Stimulated activated CD4-positive, alpha-beta T cell treated with anti-CD3 and anti-CD28 coated beads, Interleukin-15, amount 100 ng/mL, for 1 hour (primary cell): ENCODE data around the gene CACNG8.
A peak's percentile ranks its signal among the peaks of the same experiment; 100 is the strongest.

ENCODE experiments used
- DNase-seq, 2 donors: peaks; one replicate each; pipeline ENCODE4 v3.0.0-alpha.2; 2020; ENCODE audit warnings: low read depth in 1 of 2, low spot score in 1 of 2

Gene CACNG8

DNA sequence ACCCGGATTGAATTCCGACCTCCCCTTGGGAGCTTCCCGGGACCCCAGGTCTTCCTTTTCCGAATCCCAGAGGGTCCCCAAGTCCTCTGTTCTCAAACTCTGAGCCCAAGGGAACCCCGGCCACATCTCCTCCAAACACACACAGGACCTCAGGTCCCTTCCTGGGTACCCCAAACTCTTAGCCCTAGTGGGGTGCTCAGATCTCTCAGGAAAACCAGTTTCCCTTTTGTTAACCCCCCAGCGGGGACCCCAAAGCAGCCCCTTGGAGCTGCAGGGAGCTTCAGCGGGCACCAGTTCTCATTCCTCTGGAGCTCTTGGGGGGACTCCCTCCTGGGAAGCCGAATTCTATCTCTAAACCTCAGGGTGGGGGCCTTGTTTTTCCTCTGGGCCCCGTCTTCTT lies 29.5 kb downstream of the CACNG8 start:
- DNase-seq: no peak

DNA sequence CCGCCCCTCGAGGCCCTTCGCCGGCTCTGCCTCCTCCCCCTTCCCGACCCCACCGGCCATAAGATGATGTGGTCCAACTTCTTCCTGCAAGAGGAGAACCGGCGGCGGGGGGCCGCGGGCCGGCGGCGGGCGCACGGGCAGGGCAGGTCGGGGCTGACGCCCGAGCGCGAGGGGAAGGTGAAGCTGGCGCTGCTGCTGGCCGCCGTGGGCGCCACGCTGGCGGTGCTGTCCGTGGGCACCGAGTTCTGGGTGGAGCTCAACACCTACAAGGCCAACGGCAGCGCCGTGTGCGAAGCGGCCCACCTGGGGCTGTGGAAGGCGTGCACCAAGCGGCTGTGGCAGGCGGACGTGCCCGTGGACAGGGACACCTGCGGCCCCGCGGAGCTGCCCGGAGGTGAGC lies 30.1 kb downstream of the CACNG8 start:
- no peak for DNase-seq

DNA sequence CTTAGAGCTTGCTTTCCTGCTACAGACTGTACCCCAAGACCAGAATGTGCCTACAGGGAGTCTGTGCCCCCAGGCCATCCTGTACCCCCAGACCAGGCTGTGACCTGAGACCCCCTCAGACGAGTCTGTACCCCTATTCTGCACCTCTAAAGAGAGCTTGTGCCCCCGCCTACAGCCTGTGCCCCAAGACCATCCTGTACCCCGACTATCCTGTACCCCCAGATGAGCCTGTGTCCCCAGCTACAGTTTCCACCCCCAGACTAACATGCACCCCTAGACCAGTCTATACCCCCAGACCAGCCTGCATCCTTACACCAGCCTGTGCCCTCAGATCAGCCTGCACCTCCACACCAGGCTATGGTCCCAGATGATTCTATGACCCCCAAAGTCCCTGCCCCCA lies 30.7 kb downstream of the CACNG8 start:
- DNase-seq: no peak

DNA sequence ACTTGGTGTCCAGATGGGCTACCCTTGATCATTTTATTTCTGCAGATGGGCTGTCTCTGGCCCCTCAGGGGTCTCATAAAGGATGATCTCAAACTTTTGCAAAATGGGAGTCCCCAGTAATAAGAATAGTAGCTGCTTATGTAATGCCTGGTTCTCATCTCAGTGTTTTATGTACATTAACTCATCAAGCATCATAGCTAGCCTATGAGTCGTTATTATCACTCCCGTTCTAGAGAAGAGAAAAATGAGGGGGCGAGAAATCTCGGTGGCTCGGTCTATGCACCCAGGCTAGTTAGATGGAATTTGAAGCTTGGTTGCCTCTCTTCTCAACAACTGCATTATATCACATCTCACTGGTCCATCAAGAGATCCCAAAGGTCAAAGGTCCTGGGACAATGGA lies 32.1 kb downstream of the CACNG8 start:
- no peak for DNase-seq

DNA sequence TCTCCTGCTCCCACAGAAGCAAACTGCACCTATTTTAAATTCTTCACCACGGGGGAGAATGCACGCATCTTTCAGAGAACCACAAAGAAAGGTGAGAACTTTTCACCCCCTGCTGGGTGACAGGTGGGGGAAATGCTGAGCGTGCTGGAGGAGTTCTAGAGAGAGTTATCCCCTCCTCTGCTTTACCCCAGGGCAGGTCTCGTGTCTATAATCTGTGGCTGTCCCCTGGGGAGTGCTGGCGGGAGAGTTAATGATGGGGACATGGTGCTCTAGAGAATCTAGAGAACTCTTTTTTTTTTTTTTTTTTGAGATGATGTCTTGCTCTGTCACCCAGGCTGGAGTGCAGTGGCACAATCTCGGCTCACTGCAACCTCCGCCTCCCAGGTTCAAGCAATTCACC lies 35.5 kb downstream of the CACNG8 start:
- DNase-seq: no peak

DNA sequence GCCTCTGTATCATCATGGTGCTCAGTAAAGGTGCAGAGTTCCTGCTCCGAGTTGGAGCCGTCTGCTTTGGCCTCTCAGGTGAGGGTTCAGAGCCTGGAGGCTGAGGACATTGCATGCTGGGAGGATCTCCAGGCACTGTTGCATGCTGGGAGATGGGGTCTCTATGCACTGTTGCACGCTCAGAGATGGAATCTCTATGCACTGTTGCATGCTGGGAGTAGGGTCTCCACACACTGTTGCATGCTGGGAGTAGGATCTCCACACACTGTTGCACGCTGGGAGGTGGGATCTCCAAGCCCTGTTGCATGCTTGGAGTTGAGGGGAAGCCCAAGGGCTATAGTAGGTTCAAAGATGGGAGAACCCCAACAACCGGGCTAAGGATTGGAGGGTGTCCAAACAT lies 37.0 kb downstream of the CACNG8 start:
- DNase-seq: no peak

DNA sequence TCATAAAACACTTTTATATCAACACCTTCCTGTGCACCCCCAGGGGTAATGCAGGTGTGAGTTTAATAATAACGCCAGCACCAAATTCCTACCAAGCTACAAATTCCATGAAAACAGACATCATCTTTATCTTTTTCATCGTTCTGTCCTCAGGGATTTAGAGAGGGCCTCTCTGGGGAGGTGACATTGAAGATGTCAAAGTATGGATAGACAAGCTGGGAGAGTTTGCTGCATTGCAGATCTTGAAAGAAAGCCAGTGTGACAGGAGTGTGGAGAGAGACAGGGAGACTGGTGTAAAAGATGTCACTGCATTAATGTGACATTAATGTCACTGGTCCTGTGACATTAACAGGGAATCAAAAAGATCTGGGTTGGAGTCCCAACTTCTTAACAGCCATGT lies 38.8 kb downstream of the CACNG8 start:
- no peak for DNase-seq

DNA sequence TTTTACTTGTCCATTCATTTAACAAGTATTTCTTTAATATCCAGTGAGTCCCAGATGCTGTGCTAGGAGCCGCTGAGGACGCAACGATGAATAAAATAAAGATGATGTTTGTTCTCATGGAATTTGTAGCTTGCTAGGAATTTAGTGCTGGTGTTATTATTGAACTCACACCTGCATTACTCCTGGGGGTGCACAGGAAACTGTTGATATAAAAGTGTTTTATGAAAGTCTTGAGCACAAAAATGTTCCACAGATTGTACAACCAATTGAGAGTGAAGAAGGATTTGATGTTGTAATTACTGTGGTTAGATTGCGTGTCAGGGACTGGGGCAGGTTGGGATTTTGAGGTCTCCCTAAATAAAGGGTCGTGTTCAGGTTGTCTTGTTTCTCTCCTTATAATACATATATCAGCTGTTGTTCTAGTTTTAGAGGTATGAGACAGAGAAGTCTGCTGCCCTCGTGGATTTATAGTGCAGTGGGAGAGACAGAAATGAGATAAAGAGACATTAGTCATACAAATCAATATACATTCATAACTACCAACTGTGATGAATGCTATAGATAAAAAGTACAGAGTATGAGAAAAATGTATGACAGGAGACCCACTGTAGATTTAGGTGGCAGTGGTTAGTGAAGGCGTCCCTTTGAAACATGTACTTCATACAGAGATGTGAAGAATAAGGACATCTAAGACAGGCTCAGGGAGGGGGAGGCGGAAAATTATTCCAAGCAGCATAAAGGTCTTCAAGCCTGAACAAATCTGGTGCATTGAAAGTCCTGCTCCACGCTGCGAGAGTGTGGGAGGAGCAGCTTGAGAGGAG lies 40.0 kb downstream of the CACNG8 start:
- DNase-seq: no peak

DNA sequence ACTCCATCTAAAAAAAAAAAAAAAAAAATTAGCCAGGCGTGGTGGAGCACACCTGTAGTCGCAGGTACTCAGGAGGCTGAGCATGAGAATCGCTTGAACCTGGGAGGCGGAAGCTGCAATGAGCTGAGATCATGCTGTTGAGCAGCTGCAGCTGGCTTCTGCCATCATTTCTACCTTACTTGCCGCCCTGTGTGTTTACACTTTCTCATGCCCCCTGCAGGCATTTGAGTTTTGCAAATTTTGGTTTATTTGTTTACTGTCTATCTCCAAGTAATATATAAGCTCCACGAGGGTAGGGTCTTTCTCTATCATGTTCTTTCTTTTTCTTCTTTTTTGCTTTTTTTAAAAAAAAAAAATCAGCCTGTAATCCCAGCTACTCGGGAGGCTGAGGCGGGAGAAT lies 46.7 kb downstream of the CACNG8 start:
- no peak for DNase-seq

DNA sequence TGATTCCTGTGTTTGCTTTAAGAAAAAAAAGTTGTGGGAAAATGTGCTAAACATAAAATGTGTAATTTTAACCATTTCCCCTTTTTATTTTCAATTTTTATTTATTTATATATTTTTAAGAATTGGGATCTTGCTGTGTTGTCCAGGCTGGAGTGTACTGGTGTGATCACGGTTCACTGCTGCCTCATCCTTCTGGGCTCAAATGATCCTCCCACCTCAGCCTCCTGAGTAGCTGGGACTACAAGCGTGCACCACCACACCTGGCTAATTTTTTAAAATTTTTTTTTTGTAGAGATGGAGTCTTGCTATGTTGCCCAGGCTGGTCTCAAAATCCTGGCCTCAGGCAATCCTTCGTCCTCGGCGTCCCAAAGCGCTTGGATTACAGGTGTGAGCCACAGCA lies 47.7 kb downstream of the CACNG8 start:
- no peak for DNase-seq

DNA sequence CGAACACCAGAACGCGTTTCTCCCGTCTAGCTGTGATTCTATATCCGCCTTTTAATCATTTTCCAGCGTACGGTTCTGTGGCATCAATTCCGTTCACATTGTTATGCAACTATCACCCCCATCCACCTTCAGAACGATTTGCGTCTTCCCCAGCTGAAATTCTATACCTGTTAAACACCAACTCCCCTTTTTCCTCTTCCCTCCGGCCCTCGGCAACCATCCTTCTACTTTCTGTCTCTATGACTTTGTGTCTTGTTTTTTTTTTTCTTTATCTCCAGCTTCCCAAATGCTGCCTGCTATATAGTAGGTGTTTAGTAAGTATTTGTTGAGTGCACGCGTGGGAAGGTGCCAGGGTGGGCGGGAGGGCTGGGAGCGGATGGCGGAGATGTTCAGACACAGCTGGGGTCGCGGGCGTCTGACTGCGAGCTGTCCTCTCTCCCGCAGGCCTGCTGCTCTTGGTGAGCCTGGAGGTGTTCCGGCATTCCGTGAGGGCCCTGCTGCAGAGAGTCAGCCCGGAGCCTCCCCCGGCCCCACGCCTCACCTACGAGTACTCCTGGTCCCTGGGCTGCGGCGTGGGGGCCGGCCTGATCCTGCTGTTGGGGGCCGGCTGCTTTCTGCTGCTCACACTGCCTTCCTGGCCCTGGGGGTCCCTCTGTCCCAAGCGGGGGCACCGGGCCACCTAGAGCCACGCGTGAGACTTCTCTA lies 48.9 kb downstream of the CACNG8 start:
- no peak for DNase-seq

DNA sequence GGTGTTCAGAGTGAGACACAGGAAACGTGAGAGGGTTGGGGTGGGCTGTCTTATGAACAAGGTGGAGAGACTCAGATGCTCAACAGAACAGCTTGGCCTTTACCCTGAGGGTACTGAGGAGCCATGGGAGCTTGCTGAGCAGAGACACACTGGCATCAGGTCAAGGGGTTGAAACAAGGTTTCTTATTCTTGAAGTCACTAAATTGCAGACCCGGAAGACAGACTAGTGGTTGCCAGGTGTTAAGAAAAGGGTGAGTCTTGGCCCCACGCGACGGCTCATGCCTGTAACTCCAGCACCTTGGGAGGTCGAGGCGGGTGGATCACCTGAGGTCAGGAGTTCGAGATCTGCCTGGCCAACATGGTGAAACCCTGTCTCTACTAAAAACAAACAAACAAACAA lies 51.1 kb downstream of the CACNG8 start:
- DNase-seq: no peak

DNA sequence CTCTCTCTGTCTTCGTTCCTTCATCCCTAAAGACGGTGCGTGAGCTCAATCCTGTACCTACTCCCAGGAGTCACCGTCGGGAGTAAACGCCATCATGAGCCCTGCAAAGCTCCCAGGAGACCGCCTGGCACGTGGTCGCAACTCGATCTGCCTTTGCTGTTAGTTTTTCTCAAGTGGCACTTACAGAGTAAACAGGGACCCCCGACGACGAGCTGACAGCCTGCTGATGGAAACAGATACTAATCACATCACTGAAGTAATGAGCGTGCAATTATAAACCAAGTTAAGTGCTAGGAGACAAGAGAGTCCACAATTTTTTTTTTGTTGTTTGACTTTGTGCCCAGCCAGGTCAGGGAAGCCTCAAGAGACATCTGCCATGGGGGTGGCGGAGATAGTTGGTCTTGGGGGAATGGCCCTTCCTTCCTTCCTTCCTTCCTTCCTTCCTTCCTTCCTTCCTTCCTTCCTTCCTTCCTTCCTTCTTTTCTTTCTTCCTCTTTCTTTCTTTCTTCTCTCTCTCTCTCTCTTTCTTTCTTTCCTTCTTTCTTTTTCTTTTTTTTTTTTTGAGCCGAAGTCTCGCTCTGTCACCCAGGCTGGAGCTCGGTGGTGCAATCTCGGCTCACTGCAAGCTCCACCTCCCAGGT lies 52.3 kb downstream of the CACNG8 start:
- no peak for DNase-seq

DNA sequence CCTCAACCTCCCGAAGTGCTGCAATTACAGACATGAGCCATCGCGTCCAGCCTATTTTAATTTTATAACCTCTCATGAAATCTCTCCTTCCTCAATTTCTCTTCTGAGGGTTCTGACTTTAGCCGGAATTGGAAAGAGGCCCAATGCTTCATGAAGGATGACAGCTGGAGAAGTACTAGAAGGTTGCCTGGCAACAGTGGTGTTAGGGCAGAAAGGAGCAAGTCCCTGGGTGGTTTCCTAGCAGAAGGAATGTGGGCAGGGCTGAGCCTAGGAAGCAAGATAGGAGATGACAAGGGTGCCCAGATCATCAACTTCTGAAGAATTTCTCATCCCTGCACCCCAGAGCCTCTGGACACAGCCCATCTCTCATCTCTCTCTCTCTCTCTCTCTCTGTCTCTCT lies 54.5 kb downstream of the CACNG8 start:
- DNase-seq: no peak

DNA sequence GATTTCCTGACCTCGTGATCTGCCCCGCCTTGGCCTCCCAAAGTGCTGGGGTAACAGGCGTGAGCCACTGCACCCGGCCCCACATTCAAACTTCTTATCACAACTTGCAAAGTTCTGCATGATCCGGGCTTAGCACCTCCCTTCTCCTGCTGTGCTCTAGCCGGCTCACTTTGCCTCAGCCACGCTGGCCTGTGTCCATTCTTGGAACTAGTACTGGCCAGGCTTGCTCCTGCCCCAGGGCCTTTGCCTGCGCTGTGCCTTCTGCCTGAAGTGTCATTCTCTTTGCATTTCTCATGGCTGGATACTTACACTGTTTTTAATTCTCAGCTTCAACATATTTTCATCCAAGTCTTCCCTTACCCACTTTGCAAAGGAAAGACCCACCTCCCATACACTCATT lies 58.6 kb downstream of the CACNG8 start:
- no peak for DNase-seq

DNA sequence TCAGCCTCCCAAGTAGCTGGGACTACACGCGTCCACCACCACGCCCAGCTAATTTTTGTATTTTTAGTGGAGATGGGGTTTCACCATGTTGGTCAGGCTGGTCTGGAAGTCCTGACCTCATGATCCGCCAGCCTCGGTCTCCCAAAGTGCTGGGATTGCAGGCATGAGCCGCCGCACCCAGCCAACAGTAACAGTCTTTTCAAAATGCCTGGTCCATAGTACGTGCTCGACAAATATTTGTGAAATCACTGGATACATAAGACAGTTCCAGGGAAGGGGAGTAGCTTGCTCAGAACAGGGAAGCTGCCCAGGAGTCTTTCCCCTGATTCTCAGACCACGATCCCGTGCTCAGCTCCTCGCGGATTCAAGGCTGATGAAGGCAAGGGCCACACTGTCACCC lies 59.2 kb downstream of the CACNG8 start:
- DNase-seq: no peak

DNA sequence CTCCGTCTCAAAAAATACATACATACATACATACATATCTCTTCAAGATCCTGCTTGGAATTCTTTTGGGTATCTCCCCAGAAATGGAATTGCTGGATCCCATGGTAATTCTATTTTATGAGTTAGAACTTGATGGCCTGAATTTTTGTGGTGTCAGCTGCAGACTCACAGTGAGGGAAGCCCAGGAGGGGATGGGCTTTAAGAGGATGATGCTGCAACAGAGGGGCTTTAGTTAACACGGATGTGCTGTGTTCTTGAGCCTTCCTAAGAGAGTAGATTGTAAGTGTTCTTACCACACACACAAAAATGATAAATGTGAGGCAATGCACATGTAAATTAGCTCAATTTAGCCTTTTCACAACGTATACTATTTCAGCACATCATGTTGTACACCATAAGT lies 60.5 kb downstream of the CACNG8 start:
- no peak for DNase-seq

DNA sequence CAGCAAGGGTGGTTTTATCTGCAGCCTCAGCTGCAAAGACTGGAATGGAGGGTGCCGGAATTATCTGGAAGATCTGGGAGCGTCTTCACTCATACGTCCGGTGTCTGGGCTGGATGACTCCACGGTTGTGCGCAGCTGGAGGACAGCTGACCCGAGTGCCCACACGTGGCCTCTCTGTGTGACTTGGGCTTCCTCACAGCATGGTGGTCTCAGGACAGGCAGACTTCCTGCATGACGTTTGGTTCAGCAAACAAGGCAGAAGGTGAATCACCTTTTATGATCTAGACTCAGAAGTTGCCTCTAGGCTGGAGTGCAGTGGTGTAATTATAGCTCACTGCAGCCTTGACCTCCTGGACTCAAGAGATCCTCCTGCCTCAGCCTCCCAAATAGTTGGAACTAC lies 61.9 kb downstream of the CACNG8 start:
- no peak for DNase-seq

DNA sequence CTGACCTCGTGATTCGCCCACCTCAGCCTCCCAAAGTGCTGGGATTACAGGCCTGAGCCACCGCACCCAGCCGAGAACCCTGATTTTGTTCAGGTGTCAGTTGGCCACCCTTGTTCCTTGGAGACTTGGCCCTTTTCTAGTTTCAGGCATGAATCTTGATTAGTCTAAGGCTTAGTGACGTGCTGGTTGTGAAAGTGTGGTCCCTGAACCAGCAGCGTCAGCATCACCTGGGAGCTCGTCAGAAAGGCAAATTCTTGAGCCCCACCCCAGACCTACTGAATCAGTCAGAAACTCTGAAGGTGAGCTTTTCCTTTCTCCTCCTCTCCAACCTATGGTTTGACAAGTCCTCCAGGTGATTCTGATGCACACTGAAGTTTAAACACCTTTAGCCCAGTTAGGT lies 63.9 kb downstream of the CACNG8 start:
- DNase-seq: no peak

DNA sequence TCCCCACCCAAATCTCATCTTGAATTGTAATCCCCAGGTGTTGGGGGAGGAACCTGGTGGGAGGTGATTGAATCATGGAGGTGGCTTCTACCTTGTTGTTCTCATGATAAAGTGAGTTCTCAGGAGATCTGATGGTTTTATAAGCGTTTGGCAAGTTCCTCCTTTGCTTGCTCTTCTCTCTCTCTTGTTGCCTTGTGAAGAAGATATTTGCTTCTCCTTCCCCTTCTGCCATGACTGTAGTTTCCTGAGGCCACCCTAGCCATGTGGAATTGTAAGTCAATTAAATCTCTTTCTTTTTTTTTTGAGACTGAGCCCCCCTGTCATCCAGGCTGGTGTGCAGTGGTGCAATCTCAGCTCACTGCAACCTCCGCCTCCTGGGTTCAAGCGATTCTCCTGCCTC lies 66.6 kb downstream of the CACNG8 start:
- DNase-seq: no peak

DNA sequence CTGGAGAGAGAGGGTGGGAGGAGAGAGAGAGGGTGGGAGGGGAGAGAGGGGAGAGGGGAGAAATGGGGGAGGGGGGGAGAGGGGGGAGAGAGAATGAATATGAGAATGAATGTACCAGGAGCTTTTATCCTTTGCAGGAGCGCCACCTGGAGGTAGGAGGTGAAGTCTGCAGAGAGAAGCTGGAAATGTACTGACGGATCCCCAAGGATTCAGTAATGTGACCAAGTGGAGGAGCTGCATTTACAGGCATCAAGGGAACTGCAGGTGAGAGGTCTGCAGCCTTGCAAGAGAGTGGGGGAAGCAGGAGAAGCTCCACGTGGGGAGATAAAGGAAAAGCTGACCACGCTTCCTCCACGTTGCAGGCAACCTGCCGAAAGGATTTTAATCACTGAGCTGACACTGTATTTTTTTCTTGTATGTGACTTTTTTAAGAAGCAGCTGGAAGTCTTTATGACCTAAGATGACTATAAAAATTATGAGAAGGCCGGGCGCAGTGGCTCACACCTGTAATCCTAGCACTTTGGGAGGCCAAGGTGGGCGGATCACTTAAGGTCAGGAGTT lies 67.3 kb downstream of the CACNG8 start:
- peak; percentile 6 to 18 for DNase-seq
